OCI-LY7 (cell line): ENCODE measurements around the gene SPAG16. TPM values are rescaled to one million over a fixed set of nuclear protein-coding genes. Genes with fewer than 3 reads are reported as not detected.

Source experiments
- BruUV-seq: library from RNA; stranded (reverse); fragments of 400-500 nt; replicated peaks from 2 replicates; lab custom pipeline; 2021; lab: Mats Ljungman, UMichigan
- CTCF ChIA-PET: fragments of 300-600 bp; sonication (Branson Sonifier 250); formaldehyde crosslinking; loops from one replicate; lab custom pipeline; 2022; ENCODE audit warnings: antibody characterized with exemption; ENCODE audit not compliant: unreplicated experiment; lab: Charles Lee
- POLR2A ChIA-PET: fragments of 300-600 bp; sonication (Branson Sonifier 250); formaldehyde crosslinking; loops from one replicate; lab custom pipeline; 2022; ENCODE audit warnings: antibody characterized with exemption; lab: Charles Lee
- DNase-seq: peaks from one replicate; pipeline ENCODE4 v3.0.0-alpha.2; 2015; ENCODE audit warnings: low spot score
- H2AFZ ChIP-seq: fragments of 200-600 bp; sonication (generic), shearing (Covaris generic); 2 replicates; pipeline ENCODE4 v1.6.1; 2014; ENCODE audit warnings: mild to moderate bottlenecking, antibody characterized with exemption, low read length, moderate library complexity
- H3K27ac ChIP-seq: fragments of 200-600 bp; sonication (generic); 2 replicates; pipeline ENCODE4 v1.5.1; 2014; ENCODE audit warnings: mixed run types, low read depth, mild to moderate bottlenecking, moderate library complexity, low read length, inconsistent platforms; ENCODE audit not compliant: poor library complexity, severe bottlenecking
- H3K36me3 ChIP-seq: fragments of 200-600 bp; sonication (generic); 2 replicates; pipeline ENCODE4 v1.6.1; 2014; ENCODE audit warnings: mild to moderate bottlenecking, antibody characterized with exemption, low read length, moderate library complexity, mixed read lengths; ENCODE audit not compliant: insufficient read depth
- H3K4me1 ChIP-seq: fragments of 200-600 bp; sonication (generic); 2 replicates; pipeline ENCODE4 v1.5.1; 2014; ENCODE audit warnings: mild to moderate bottlenecking, low read length; ENCODE audit not compliant: insufficient read depth, poor library complexity, severe bottlenecking
- H3K4me2 ChIP-seq: fragments of 200-600 bp; sonication (generic); 2 replicates; pipeline ENCODE4 v1.6.1; 2014; ENCODE audit warnings: mild to moderate bottlenecking, low read length
- H3K4me3 ChIP-seq: fragments of 200-600 bp; sonication (generic); 2 replicates; pipeline ENCODE4 v1.5.1; 2014; ENCODE audit warnings: mild to moderate bottlenecking, low read depth, low read length; ENCODE audit not compliant: poor library complexity, severe bottlenecking
- H3K79me2 ChIP-seq: fragments of 200-600 bp; sonication (generic); 2 replicates; pipeline ENCODE4 v1.6.1; 2016; ENCODE audit warnings: low read depth, mild to moderate bottlenecking, low read length, moderate library complexity, mixed read lengths; ENCODE audit not compliant: insufficient read depth
- H3K9me2 ChIP-seq: fragments of 200-600 bp; sonication (generic); 2 replicates; pipeline ENCODE4 v1.6.1; 2016; ENCODE audit warnings: mild to moderate bottlenecking, low read length, mixed read lengths; ENCODE audit not compliant: insufficient read depth
- H3K9me3 ChIP-seq: fragments of 200-600 bp; sonication (generic); 2 replicates; pipeline ENCODE4 v1.6.1; 2014; ENCODE audit warnings: mild to moderate bottlenecking, mixed run types, low read length, mixed read lengths
- H4K20me1 ChIP-seq: fragments of 200-600 bp; sonication (generic); 2 replicates; pipeline ENCODE4 v1.6.1; 2014; ENCODE audit warnings: mild to moderate bottlenecking, antibody characterized with exemption, low read length, moderate library complexity, mixed read lengths; ENCODE audit not compliant: insufficient read depth
- EZH2phosphoT487 ChIP-seq: fragments of 200-600 bp; sonication (generic); IDR thresholded peaks from 2 replicates; pipeline ENCODE4 v1.6.1; 2018; ENCODE audit warnings: low read depth, borderline replicate concordance, mild to moderate bottlenecking, mixed run types, antibody characterized with exemption, low read length, moderate library complexity, mixed read lengths
- intact Hi-C: fragments of 100-400 bp; cut with micrococcal nuclease; formaldehyde crosslinking; loops from one replicate; pipeline ENCODE4 v1.10.0; 2022; ENCODE audit not compliant: unreplicated experiment
- total RNA-seq, 2 experiments: library from RNA; depleted of rRNA in 1 of 2; stranded (reverse); fragments of >200 nt in 1 of 2; shearing (Covaris generic) in 1 of 2; gene quantifications; 2 replicates each; pipeline ENCODE4 v1.2.3, GENCODE V29; 2014 to 2022
- TF ChIP-seq, protein P1 (sequence below): fragments of 200-600 bp; sonication (generic); conservative IDR thresholded peaks from 2 replicates; pipeline ENCODE4 v1.5.1; 2014; ENCODE audit warnings: mild to moderate bottlenecking, antibody characterized with exemption, low read length, moderate library complexity, mixed read lengths

Gene SPAG16
- total RNA-seq, 2 experiments from 2014 or later: 22.1 to 24.2 TPM

DNA sequence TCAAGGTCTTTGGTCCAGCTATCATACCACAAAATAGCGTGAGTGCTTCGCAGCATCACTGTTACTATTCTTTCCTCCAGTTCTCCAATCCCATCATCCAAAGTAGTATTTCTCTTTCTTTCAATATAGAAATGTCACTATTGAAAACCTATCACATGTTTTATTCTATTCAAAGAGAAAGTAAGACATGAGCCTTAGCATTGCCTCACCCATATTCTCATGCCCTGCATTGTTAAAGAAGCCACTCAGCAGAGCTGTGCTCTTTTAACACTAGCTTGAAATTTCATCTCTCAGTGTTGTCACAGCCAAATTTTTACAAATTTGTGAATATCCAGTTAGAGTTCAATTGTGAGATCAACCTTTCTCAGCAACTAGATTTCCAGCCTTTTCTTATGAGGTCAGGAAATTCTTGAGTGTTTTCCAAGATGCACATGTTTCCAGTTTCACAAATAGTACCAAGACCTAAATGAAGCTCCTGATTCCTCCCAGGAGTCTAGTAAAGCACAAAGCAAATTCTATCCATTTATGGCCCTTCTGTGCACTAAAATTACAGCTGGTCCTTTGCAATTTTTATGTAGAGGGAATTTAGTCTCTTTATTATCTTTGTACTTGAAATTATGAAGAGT, 343.7 kb downstream of the SPAG16 start:
- no peak for DNase-seq
- H4K20me1 ChIP-seq: no peaks in the 10 kb centered on the region
- ChIA-PET CTCF (no interaction called here), POLR2A (interaction anchor here (0.8 kb wide), 1 partner anchor 37 kb away, joined by 3 read pairs; no protein-coding TSS in a partner anchor)
- no peak overlapping the region for H3K4me2 ChIP-seq
- intact Hi-C loops: no loop called here
- H2AFZ ChIP-seq: no peak overlapping the region
- no peaks in the 10 kb centered on the region for H3K9me3 ChIP-seq
- no peaks in the 10 kb centered on the region for H3K9me2 ChIP-seq
- H3K79me2 ChIP-seq: no peaks in the 10 kb centered on the region
- no TSS peak for BruUV-seq
- H3K4me3 ChIP-seq: no peak overlapping the region
- no peaks in the 10 kb centered on the region for H3K4me1 ChIP-seq
- no peak for TF ChIP-seq EZH2phosphoT487
- TF ChIP-seq, protein P1, sequence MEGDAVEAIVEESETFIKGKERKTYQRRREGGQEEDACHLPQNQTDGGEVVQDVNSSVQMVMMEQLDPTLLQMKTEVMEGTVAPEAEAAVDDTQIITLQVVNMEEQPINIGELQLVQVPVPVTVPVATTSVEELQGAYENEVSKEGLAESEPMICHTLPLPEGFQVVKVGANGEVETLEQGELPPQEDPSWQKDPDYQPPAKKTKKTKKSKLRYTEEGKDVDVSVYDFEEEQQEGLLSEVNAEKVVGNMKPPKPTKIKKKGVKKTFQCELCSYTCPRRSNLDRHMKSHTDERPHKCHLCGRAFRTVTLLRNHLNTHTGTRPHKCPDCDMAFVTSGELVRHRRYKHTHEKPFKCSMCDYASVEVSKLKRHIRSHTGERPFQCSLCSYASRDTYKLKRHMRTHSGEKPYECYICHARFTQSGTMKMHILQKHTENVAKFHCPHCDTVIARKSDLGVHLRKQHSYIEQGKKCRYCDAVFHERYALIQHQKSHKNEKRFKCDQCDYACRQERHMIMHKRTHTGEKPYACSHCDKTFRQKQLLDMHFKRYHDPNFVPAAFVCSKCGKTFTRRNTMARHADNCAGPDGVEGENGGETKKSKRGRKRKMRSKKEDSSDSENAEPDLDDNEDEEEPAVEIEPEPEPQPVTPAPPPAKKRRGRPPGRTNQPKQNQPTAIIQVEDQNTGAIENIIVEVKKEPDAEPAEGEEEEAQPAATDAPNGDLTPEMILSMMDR: no peak
- H3K27ac ChIP-seq: no peak overlapping the region
- no peaks in the 10 kb centered on the region for H3K36me3 ChIP-seq

DNA sequence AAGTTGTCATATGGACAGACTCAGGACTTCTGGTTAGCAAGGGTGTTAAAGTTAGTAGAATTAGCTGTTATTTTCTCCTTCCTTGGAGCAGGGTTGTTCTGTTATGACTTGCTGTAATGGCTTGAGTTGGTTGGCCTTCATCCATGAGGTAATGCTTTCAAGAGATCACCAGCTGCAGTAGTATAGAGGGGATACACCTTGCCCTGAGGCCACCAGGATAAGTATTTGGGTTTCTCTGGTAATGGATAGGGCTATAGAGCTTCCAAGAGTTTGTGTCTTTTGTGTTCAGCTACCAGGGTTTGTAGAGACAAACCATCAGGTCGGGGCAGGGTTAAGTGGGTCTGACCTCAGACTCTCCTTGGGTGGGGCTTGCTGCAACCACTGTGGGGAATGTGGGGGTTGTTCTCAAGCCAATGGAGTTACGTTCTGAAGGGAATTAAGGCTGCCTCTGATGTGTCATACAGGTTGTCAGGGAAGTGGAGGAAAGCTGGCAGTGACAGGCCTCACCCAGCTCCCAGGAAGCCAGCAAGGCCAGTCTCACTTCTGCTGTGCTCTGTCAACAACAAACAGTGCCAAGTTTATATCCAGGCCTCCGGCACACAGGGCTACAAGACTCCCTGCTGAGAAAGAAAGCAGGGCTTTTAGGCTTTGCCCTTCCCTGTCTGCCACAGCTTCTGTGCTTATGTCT, 356.6 kb downstream of the SPAG16 start:
- no peaks in the 10 kb centered on the region for H3K4me1 ChIP-seq
- DNase-seq: no peak
- CTCF ChIA-PET: no interaction called here
- H3K79me2 ChIP-seq: no peaks in the 10 kb centered on the region
- no peaks in the 10 kb centered on the region for H4K20me1 ChIP-seq
- no peaks in the 10 kb centered on the region for H3K9me2 ChIP-seq
- no TSS peak for BruUV-seq
- no peak overlapping the region for H2AFZ ChIP-seq
- no peak overlapping the region for H3K4me3 ChIP-seq
- H3K9me3 ChIP-seq: no peaks in the 10 kb centered on the region
- intact Hi-C loops: no loop called here
- TF ChIP-seq, protein P1: no peak
- H3K36me3 ChIP-seq: no peaks in the 10 kb centered on the region
- H3K4me2 ChIP-seq: no peak overlapping the region
- no peak overlapping the region for H3K27ac ChIP-seq
- POLR2A ChIA-PET: no interaction called here

DNA sequence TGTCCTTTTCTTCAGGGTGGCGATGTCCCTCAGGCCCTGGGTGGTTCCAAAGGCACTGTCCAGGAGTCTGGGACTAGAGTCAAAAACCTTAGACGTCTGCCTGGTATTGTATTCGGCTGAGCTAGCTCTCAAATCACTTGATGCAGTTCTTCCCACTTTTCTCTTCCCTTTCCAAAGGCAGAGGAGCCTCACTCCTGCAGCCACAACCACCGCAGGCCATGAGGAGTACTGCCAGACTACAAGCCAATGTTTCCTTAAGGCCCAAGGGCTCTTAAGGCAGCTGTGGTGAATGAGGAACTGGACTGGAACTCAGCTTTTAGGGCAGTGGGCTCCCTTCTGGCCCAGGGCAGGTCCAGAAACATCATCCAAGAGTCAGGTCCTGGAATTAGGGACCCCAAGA, 360.7 kb downstream of the SPAG16 start:
- H3K9me2 ChIP-seq: no peaks in the 10 kb centered on the region
- no peaks in the 10 kb centered on the region for H3K79me2 ChIP-seq
- POLR2A ChIA-PET: no interaction called here
- H3K4me2 ChIP-seq: no peak overlapping the region
- H4K20me1 ChIP-seq: no peaks in the 10 kb centered on the region
- H3K4me3 ChIP-seq: no peak overlapping the region
- no peak overlapping the region for H3K27ac ChIP-seq
- no peak for DNase-seq
- H3K4me1 ChIP-seq: no peaks in the 10 kb centered on the region
- intact Hi-C loops: no loop called here
- BruUV-seq: no TSS peak
- no peak overlapping the region for H2AFZ ChIP-seq
- no peaks in the 10 kb centered on the region for H3K9me3 ChIP-seq
- TF ChIP-seq EZH2phosphoT487: no peak
- TF ChIP-seq, protein P1: no peak
- CTCF ChIA-PET: no interaction called here
- no peaks in the 10 kb centered on the region for H3K36me3 ChIP-seq
